Measurements from ENCODE around the gene ADSS1.

ADSS1 gene

GRCh38 chr14:104775073-104775489 lies 51.1 kb downstream of the ADSS1 start:
- H2BK5ac ChIP-seq (ENCODE audit: low read length), result no peak overlapping the region
- H3K79me1 ChIP-seq (ENCODE audit: low read length), result no peaks in the 10 kb centered on the region
- H3K4me2 ChIP-seq (ENCODE audit: low read length), result no peak overlapping the region
- H4K5ac ChIP-seq (ENCODE audit: low read length), result no peak overlapping the region
- H3K36me3 ChIP-seq (ENCODE audit: control insufficient read depth, insufficient read depth, low read length), result peaks cover 14% of the 10 kb centered on the region
- H3K23ac ChIP-seq (ENCODE audit: low read length), result no peak overlapping the region
- no peaks in the 10 kb centered on the region for H3K27me3 ChIP-seq (ENCODE audit: insufficient read depth, low read length, poor library complexity)
- no CpG with 5 or more reads among the region's 13 CpGs for WGBS (ENCODE audit: extremely low coverage, insufficient coverage, low lambda C conversion rate)
- H3K79me2 ChIP-seq (ENCODE audit: control insufficient read depth, insufficient read depth, low read length), result no peaks in the 10 kb centered on the region
- DNase-seq, result no peak
- H2BK15ac ChIP-seq (replicated peaks; ENCODE audit: low read depth), result no peak overlapping the region
- H3K56ac ChIP-seq (ENCODE audit: low read length), result no peak overlapping the region
- H3K4ac ChIP-seq (ENCODE audit: low read depth, low read length), result no peak overlapping the region
- H2BK120ac ChIP-seq (ENCODE audit: low read depth, low read length), result no peak overlapping the region
- H2AK5ac ChIP-seq (ENCODE audit: low read length), result no peak overlapping the region
- no peak overlapping the region for H4K8ac ChIP-seq (ENCODE audit: low read depth, low read length)
- no peak overlapping the region for H3K18ac ChIP-seq (ENCODE audit: low read length)
- no peak overlapping the region for H3K4me3 ChIP-seq (ENCODE audit: low read length)
- H3K27ac ChIP-seq (ENCODE audit: low read depth, low read length), result no peak overlapping the region
- H3K9ac ChIP-seq (ENCODE audit: low read length), result no peak overlapping the region
- no peaks in the 10 kb centered on the region for H3K4me1 ChIP-seq (ENCODE audit: control insufficient read depth, low read depth, low read length)

GRCh38 chr14:104776481-104776880 lies 52.5 kb downstream of the ADSS1 start:
- no peak overlapping the region for H3K56ac ChIP-seq (ENCODE audit: low read length)
- no peak for DNase-seq
- no peaks in the 10 kb centered on the region for H3K27me3 ChIP-seq (ENCODE audit: insufficient read depth, low read length, poor library complexity)
- no peak overlapping the region for H3K4me3 ChIP-seq (ENCODE audit: low read length)
- no peak overlapping the region for H3K4ac ChIP-seq (ENCODE audit: low read depth, low read length)
- no peak overlapping the region for H2BK120ac ChIP-seq (ENCODE audit: low read depth, low read length)
- no peak overlapping the region for H4K5ac ChIP-seq (ENCODE audit: low read length)
- H2BK5ac ChIP-seq (ENCODE audit: low read length), result no peak overlapping the region
- no peaks in the 10 kb centered on the region for H3K79me2 ChIP-seq (ENCODE audit: control insufficient read depth, insufficient read depth, low read length)
- H2AK5ac ChIP-seq (ENCODE audit: low read length), result no peak overlapping the region
- no peak overlapping the region for H4K8ac ChIP-seq (ENCODE audit: low read depth, low read length)
- no peak overlapping the region for H3K9ac ChIP-seq (ENCODE audit: low read length)
- H2BK15ac ChIP-seq (replicated peaks; ENCODE audit: low read depth), result no peak overlapping the region
- H3K27ac ChIP-seq (ENCODE audit: low read depth, low read length), result no peak overlapping the region
- no peaks in the 10 kb centered on the region for H3K79me1 ChIP-seq (ENCODE audit: low read length)
- no peak overlapping the region for H3K18ac ChIP-seq (ENCODE audit: low read length)
- no peaks in the 10 kb centered on the region for H3K4me1 ChIP-seq (ENCODE audit: control insufficient read depth, low read depth, low read length)
- H3K4me2 ChIP-seq (ENCODE audit: low read length), result no peak overlapping the region
- H3K36me3 ChIP-seq (ENCODE audit: control insufficient read depth, insufficient read depth, low read length), result peaks cover 12% of the 10 kb centered on the region
- no peak overlapping the region for H3K23ac ChIP-seq (ENCODE audit: low read length)
- no CpG with 5 or more reads among the region's 15 CpGs for WGBS (ENCODE audit: extremely low coverage, insufficient coverage, low lambda C conversion rate)

- DNase-seq, result no peak
- no peak overlapping the region for H3K9ac ChIP-seq (ENCODE audit: low read length)
- no peak overlapping the region for H3K56ac ChIP-seq (ENCODE audit: low read length)
- no peaks in the 10 kb centered on the region for H3K4me1 ChIP-seq (ENCODE audit: control insufficient read depth, low read depth, low read length)
- no peak overlapping the region for H4K8ac ChIP-seq (ENCODE audit: low read depth, low read length)
- H3K79me1 ChIP-seq (ENCODE audit: low read length), result no peaks in the 10 kb centered on the region
- no peak overlapping the region for H3K18ac ChIP-seq (ENCODE audit: low read length)
- no peak overlapping the region for H2BK120ac ChIP-seq (ENCODE audit: low read depth, low read length)
- H2BK5ac ChIP-seq (ENCODE audit: low read length), result no peak overlapping the region
- no peaks in the 10 kb centered on the region for H3K79me2 ChIP-seq (ENCODE audit: control insufficient read depth, insufficient read depth, low read length)
- H3K27ac ChIP-seq (ENCODE audit: low read depth, low read length), result no peak overlapping the region
- H3K4ac ChIP-seq (ENCODE audit: low read depth, low read length), result no peak overlapping the region
- H3K4me2 ChIP-seq (ENCODE audit: low read length), result no peak overlapping the region
- no peaks in the 10 kb centered on the region for H3K27me3 ChIP-seq (ENCODE audit: insufficient read depth, low read length, poor library complexity)
- H2BK15ac ChIP-seq (replicated peaks; ENCODE audit: low read depth), result no peak overlapping the region
- H3K36me3 ChIP-seq (ENCODE audit: control insufficient read depth, insufficient read depth, low read length), result peaks cover 5% of the 10 kb centered on the region
- no CpG with 5 or more reads among the region's 16 CpGs for WGBS (ENCODE audit: extremely low coverage, insufficient coverage, low lambda C conversion rate)
- no peak overlapping the region for H3K23ac ChIP-seq (ENCODE audit: low read length)
- no peak overlapping the region for H4K5ac ChIP-seq (ENCODE audit: low read length)
- H2AK5ac ChIP-seq (ENCODE audit: low read length), result no peak overlapping the region
- no peak overlapping the region for H3K4me3 ChIP-seq (ENCODE audit: low read length)
Measured at GRCh38 chr14:104776961-104777807, 53.2 kb downstream of the ADSS1 start.

DNA sequence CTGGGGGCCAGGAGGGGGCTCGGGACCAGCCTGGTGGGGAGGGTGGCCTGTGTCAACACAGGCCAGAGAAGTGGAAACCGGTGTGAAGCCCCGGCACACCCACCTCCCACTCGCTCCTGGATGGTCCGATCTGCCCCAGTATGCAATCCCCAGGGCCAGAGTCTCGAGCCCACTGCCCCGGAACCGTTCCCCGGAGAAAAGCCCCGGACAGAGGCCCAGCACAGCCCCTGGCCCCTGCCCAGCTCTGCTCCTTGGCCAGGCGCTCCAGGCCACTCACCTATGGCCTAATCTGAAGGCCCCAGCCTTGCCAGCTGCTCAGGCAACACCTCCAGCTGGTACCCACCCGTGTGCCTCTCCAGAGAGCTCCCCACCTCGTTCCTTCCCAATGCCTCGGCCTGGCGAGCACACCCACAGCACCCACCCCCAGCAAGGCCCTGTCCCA lies 53.8 kb downstream of the ADSS1 start:
- Histone ChIP-seq H3K9ac (ENCODE audit: low read length) (no peak overlapping the region), H3K56ac (ENCODE audit: low read length) (no peak overlapping the region), H3K4me3 (ENCODE audit: low read length) (no peak overlapping the region), H3K4ac (ENCODE audit: low read depth, low read length) (no peak overlapping the region), H3K79me2 (ENCODE audit: control insufficient read depth, insufficient read depth, low read length) (no peaks in the 10 kb centered on the region), H3K23ac (ENCODE audit: low read length) (no peak overlapping the region), H3K18ac (ENCODE audit: low read length) (no peak overlapping the region), H3K4me2 (ENCODE audit: low read length) (no peak overlapping the region), H3K79me1 (ENCODE audit: low read length) (no peaks in the 10 kb centered on the region), H3K27ac (ENCODE audit: low read depth, low read length) (no peak overlapping the region), H2BK15ac (replicated peaks; ENCODE audit: low read depth) (no peak overlapping the region), H2AK5ac (ENCODE audit: low read length) (no peak overlapping the region), H3K27me3 (ENCODE audit: insufficient read depth, low read length, poor library complexity) (no peaks in the 10 kb centered on the region), H3K36me3 (ENCODE audit: control insufficient read depth, insufficient read depth, low read length) (peaks cover 4% of the 10 kb centered on the region), H4K5ac (ENCODE audit: low read length) (no peak overlapping the region), H3K4me1 (ENCODE audit: control insufficient read depth, low read depth, low read length) (no peaks in the 10 kb centered on the region), H4K8ac (ENCODE audit: low read depth, low read length) (no peak overlapping the region), H2BK120ac (ENCODE audit: low read depth, low read length) (no peak overlapping the region), H2BK5ac (ENCODE audit: low read length) (no peak overlapping the region)
- WGBS (ENCODE audit: extremely low coverage, insufficient coverage, low lambda C conversion rate), result no CpG with 5 or more reads among the region's 15 CpGs
- DNase-seq, result no peak

DNA sequence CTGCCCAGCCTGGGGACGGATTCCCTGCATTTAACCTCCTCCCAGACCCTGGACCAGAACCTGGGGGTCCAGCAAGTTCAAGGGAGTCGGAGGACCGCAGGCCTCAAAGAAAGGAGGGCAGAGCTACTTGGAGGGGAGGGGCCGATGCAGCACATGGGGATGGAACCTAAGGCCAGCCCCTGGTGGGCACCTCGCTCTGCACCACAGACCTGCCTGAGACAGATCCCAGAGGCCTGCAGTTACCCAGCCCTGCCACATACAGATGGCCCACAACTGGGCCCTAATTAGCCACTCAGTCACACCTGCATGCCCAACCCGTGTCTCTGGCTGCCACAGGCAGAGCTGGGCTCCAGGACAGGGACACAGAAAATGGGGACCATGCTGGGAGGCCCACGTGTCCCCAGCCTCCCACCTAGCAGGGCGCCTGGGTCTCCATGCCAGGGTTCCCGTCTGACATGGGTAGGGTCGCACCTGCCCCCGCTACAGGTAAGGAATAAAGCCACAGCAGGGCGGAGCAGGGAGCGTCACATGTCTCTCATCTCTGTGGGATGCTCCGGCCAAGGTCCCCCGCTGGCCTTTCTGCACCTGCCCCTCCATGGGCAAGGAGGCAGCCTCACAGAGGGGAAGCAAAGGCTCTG lies 54.8 kb downstream of the ADSS1 start:
- Histone ChIP-seq H4K8ac (ENCODE audit: low read depth, low read length) (no peak overlapping the region), H3K27me3 (ENCODE audit: insufficient read depth, low read length, poor library complexity) (no peaks in the 10 kb centered on the region), H2BK120ac (ENCODE audit: low read depth, low read length) (no peak overlapping the region), H3K27ac (ENCODE audit: low read depth, low read length) (no peak overlapping the region), H3K4ac (ENCODE audit: low read depth, low read length) (no peak overlapping the region), H2BK5ac (ENCODE audit: low read length) (no peak overlapping the region), H3K23ac (ENCODE audit: low read length) (no peak overlapping the region), H3K56ac (ENCODE audit: low read length) (no peak overlapping the region), H3K18ac (ENCODE audit: low read length) (no peak overlapping the region), H3K4me3 (ENCODE audit: low read length) (no peak overlapping the region), H3K4me1 (ENCODE audit: control insufficient read depth, low read depth, low read length) (no peaks in the 10 kb centered on the region), H3K36me3 (ENCODE audit: control insufficient read depth, insufficient read depth, low read length) (peaks cover 2% of the 10 kb centered on the region), H4K5ac (ENCODE audit: low read length) (no peak overlapping the region), H3K9ac (ENCODE audit: low read length) (no peak overlapping the region), H3K79me2 (ENCODE audit: control insufficient read depth, insufficient read depth, low read length) (no peaks in the 10 kb centered on the region), H2BK15ac (replicated peaks; ENCODE audit: low read depth) (no peak overlapping the region), H3K79me1 (ENCODE audit: low read length) (no peaks in the 10 kb centered on the region), H3K4me2 (ENCODE audit: low read length) (no peak overlapping the region), H2AK5ac (ENCODE audit: low read length) (no peak overlapping the region)
- WGBS (ENCODE audit: extremely low coverage, insufficient coverage, low lambda C conversion rate), result no CpG with 5 or more reads among the region's 15 CpGs
- DNase-seq, result peak; percentile 27
